ENCODE data around the gene NELL1.

Gene NELL1

GRCh38 chr11:20676658-20677057 lies 7.3 kb downstream of the NELL1 start:
- DNase-seq = no peak
- in situ Hi-C loops (cut with HindIII; ENCODE audit: low pct_ligation_motif_present, low sequenced_read_pairs) = no loop called here
- Histone ChIP-seq H3K27me3 (replicated peaks) (peaks cover 2% of the 10 kb centered on the region), H3K4me3 (ENCODE audit: low read depth, low read length) (no peak overlapping the region), H3K27ac (no peak overlapping the region), H3K36me3 (replicated peaks) (no peaks in the 10 kb centered on the region)
- TF ChIP-seq, protein P1, sequence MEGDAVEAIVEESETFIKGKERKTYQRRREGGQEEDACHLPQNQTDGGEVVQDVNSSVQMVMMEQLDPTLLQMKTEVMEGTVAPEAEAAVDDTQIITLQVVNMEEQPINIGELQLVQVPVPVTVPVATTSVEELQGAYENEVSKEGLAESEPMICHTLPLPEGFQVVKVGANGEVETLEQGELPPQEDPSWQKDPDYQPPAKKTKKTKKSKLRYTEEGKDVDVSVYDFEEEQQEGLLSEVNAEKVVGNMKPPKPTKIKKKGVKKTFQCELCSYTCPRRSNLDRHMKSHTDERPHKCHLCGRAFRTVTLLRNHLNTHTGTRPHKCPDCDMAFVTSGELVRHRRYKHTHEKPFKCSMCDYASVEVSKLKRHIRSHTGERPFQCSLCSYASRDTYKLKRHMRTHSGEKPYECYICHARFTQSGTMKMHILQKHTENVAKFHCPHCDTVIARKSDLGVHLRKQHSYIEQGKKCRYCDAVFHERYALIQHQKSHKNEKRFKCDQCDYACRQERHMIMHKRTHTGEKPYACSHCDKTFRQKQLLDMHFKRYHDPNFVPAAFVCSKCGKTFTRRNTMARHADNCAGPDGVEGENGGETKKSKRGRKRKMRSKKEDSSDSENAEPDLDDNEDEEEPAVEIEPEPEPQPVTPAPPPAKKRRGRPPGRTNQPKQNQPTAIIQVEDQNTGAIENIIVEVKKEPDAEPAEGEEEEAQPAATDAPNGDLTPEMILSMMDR (IDR thresholded peaks at IDR 0.05; ENCODE audit: low read depth, low read length, missing control alignments) = no peak

GRCh38 chr11:20688761-20689160 lies 19.4 kb downstream of the NELL1 start:
- Histone ChIP-seq H3K27ac (no peak overlapping the region), H3K4me3 (ENCODE audit: low read depth, low read length) (no peak overlapping the region), H3K36me3 (replicated peaks) (no peaks in the 10 kb centered on the region), H3K27me3 (replicated peaks) (no peaks in the 10 kb centered on the region)
- in situ Hi-C loops (cut with HindIII; ENCODE audit: low pct_ligation_motif_present, low sequenced_read_pairs) = no loop called here
- DNase-seq = no peak
- TF ChIP-seq, protein P1 (IDR thresholded peaks at IDR 0.05; ENCODE audit: low read depth, low read length, missing control alignments) = no peak

- no peaks in the 10 kb centered on the region for H3K27me3 ChIP-seq (replicated peaks)
Measured at GRCh38 chr11:20707876-20708275, 38.5 kb downstream of the NELL1 start.

GRCh38 chr11:20712912-20713311 lies 43.5 kb downstream of the NELL1 start:
- in situ Hi-C loops (cut with HindIII; ENCODE audit: low pct_ligation_motif_present, low sequenced_read_pairs) = no loop called here
- no peak overlapping the region for H3K27ac ChIP-seq
- DNase-seq = no peak
- H3K36me3 ChIP-seq (replicated peaks) = no peaks in the 10 kb centered on the region
- no peak overlapping the region for H3K4me3 ChIP-seq (ENCODE audit: low read depth, low read length)
- no peaks in the 10 kb centered on the region for H3K27me3 ChIP-seq (replicated peaks)
- TF ChIP-seq, protein P1 (IDR thresholded peaks at IDR 0.05; ENCODE audit: low read depth, low read length, missing control alignments) = no peak

More at GRCh38 chr11:20707876-20708275, 38.5 kb downstream of the NELL1 start:
- in situ Hi-C loops (cut with HindIII; ENCODE audit: low pct_ligation_motif_present, low sequenced_read_pairs) = no loop called here
- no peaks in the 10 kb centered on the region for H3K36me3 ChIP-seq (replicated peaks)
- no peak overlapping the region for H3K4me3 ChIP-seq (ENCODE audit: low read depth, low read length)
- TF ChIP-seq, protein P1 (IDR thresholded peaks at IDR 0.05; ENCODE audit: low read depth, low read length, missing control alignments) = no peak
- no peak for DNase-seq
- H3K27ac ChIP-seq = no peak overlapping the region

- TF ChIP-seq, protein P1 (IDR thresholded peaks at IDR 0.05; ENCODE audit: low read depth, low read length, missing control alignments) = no peak
- no peak overlapping the region for H3K4me3 ChIP-seq (ENCODE audit: low read depth, low read length)
- DNase-seq = no peak
- in situ Hi-C loops (cut with HindIII; ENCODE audit: low pct_ligation_motif_present, low sequenced_read_pairs) = no loop called here
- no peaks in the 10 kb centered on the region for H3K36me3 ChIP-seq (replicated peaks)
- H3K27ac ChIP-seq = no peak overlapping the region
- no peaks in the 10 kb centered on the region for H3K27me3 ChIP-seq (replicated peaks)
Measured at GRCh38 chr11:20715464-20715863, 46.1 kb downstream of the NELL1 start.

GRCh38 chr11:20715931-20716330 lies 46.5 kb downstream of the NELL1 start:
- in situ Hi-C loops (cut with HindIII; ENCODE audit: low pct_ligation_motif_present, low sequenced_read_pairs) = no loop called here
- no peak for DNase-seq
- H3K27me3 ChIP-seq (replicated peaks) = no peaks in the 10 kb centered on the region
- H3K4me3 ChIP-seq (ENCODE audit: low read depth, low read length) = no peak overlapping the region
- TF ChIP-seq, protein P1 (IDR thresholded peaks at IDR 0.05; ENCODE audit: low read depth, low read length, missing control alignments) = no peak
- H3K27ac ChIP-seq = no peak overlapping the region
- no peaks in the 10 kb centered on the region for H3K36me3 ChIP-seq (replicated peaks)

Data from brain microvascular endothelial cell (primary cell).